ENCODE results near the gene WDFY1. TPM values are rescaled to one million over a fixed set of nuclear protein-coding genes. Genes with fewer than 3 reads are reported as not detected.
"Not testable (repeated sequence)": the region's sequence is repeated elsewhere in the genome, so short reads cannot be mapped to it uniquely, and the experiment has no call there.

The WDFY1 gene
- total RNA-seq, 1 donor from 2014 or later: 50.1 TPM

DNA sequence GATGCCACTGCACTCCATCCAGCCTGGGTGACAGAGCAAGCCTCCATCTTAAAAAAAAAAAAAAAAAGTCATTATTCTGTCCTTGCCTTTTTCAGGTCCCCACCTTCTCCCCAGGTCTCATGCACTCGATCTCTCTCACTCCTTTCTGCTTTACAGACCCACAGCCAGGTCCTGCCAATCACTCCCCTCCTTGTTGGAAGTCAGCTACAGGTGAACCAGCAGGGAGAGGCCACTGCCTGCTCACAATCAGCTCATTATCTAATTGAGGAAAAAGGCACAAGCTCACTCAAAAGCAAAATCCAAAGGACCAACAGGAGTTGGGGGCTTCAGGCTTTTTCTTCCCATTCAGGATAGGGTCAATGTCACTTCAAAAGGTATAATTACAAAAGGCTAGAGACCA is 2.0 kb downstream of the WDFY1 start:
- DNase-seq: no peak
- Histone ChIP-seq H3K4me3 (peak overlapping the region; percentile 81), H3K36me3 (no peaks in the 10 kb centered on the region), H3K27ac (no peak overlapping the region), H3K4me1 (peaks cover 34% of the 10 kb centered on the region), H3K9me3 (no peaks in the 10 kb centered on the region), H3K27me3 (no peaks in the 10 kb centered on the region)
- TF ChIP-seq, protein P1, sequence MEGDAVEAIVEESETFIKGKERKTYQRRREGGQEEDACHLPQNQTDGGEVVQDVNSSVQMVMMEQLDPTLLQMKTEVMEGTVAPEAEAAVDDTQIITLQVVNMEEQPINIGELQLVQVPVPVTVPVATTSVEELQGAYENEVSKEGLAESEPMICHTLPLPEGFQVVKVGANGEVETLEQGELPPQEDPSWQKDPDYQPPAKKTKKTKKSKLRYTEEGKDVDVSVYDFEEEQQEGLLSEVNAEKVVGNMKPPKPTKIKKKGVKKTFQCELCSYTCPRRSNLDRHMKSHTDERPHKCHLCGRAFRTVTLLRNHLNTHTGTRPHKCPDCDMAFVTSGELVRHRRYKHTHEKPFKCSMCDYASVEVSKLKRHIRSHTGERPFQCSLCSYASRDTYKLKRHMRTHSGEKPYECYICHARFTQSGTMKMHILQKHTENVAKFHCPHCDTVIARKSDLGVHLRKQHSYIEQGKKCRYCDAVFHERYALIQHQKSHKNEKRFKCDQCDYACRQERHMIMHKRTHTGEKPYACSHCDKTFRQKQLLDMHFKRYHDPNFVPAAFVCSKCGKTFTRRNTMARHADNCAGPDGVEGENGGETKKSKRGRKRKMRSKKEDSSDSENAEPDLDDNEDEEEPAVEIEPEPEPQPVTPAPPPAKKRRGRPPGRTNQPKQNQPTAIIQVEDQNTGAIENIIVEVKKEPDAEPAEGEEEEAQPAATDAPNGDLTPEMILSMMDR (IDR thresholded peaks at IDR 0.05): no peak
- intact Hi-C loops (cut with DNase I): no loop called here
- no peak for ATAC-seq

DNA sequence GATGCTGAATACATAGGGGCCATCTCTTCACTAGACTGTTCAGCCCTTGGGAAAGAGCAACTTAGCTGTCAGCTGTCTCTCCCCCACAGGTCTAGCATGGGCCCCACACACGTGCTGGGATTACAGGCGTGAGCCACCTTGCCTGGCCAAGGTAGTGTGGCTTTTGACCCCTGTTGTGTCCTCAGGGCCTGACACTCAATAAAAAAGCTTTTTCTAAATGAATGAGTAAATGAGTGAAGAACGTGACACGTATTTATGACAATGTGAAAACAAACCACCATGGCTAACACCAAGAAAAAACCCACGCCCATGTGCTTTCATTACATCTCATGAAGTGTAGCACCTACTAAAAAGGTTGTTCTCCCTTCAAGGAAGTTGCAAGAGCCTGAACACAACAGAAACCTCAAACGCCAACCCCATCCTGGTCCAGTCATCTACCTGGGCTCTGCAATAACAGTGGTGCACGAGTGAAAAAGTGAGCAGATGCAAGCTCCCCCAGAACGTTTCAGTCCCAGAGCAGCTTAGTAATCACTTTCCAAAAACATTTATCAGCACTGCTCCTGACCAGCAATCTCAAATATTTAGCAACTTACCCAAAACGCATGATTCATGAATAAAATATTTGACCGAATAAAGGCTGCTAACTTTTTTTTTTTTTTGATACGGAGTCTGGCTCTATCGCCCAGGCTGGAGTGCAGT is 3.4 kb downstream of the WDFY1 start:
- peaks cover 46% of the 10 kb centered on the region for H3K4me1 ChIP-seq

DNA sequence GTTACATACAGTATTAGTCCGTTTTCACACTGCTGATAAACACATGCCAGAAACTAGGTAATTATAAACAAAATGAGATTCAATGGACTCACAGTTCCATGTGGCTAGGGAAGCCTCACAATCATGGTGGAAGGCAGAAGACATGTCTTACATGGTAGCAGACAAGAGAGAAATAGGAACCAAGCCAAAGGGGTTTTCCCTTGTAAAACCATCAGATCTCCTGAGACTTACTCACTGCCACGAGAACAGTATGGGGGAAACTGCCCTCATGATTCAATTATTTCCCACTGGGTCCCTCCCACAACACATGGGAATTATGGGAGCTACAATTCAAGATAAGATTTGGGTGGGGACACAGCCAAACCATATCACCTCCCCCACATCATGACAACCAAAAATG is 5.7 kb downstream of the WDFY1 start:
- H3K27ac ChIP-seq; ATAC-seq; DNase-seq; H3K9me3 ChIP-seq; H3K36me3 ChIP-seq; intact Hi-C loops (cut with DNase I); H3K4me3 ChIP-seq; H3K27me3 ChIP-seq: not testable (repeated sequence)
- peaks cover 57% of the 10 kb centered on the region for H3K4me1 ChIP-seq

More for the DNA sequence above, 3.4 kb downstream of the WDFY1 start:
- TF ChIP-seq, protein P1 (IDR thresholded peaks at IDR 0.05): no peak
- Histone ChIP-seq H3K36me3 (no peaks in the 10 kb centered on the region), H3K9me3 (no peaks in the 10 kb centered on the region), H3K27ac (no peak overlapping the region), H3K27me3 (no peaks in the 10 kb centered on the region), H3K4me3 (no peak overlapping the region)
- intact Hi-C loops (cut with DNase I): no loop called here
- ATAC-seq (no peak), DNase-seq (no peak)

DNA sequence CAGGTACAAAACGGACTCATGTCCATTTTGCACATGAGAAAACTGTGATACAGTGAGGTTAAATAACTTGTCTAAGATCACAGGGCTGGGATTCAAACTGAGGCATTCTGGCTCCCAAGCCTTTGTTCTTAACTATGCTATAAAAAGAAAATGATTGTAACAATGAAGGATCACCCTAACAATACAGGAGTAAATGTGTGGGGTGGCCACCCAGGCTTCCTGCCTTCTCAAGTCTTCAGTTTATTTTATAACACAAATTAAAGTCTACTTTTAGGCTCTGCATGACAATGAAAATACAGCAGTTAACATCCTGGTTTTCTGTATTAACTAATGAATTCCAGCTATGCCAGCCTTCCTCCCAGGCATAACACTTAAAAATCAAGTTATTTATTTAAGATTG is 7.6 kb downstream of the WDFY1 start:
- Histone ChIP-seq H3K4me1 (peaks cover 53% of the 10 kb centered on the region), H3K27ac (no peak overlapping the region), H3K36me3 (no peaks in the 10 kb centered on the region), H3K27me3 (no peaks in the 10 kb centered on the region), H3K9me3 (no peaks in the 10 kb centered on the region), H3K4me3 (no peak overlapping the region)
- intact Hi-C loops (cut with DNase I): no loop called here
- DNase-seq (no peak), ATAC-seq (no peak)
- TF ChIP-seq, protein P1 (IDR thresholded peaks at IDR 0.05): no peak

DNA sequence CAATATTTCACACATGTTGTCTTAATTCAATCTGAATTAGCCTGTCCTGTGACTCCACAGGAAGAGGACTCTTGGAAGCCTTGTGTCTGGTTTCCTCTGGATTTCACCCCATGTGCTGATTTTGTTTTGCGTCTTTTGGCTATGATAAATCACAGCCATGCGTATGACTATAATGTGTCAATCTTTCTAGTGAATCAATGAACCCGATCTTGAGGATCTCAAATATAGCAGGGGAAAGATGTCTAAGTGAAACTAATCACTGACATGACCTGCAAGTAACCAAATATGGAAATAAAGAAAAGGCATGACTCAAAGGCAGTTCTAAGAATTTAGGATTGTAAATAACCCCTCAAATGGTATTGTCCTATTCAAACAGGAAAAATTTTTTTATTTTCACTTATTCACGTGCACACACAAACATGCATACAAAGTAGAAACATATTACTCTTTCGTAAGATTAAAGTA is 8.2 kb downstream of the WDFY1 start:
- Histone ChIP-seq H3K27me3 (no peaks in the 10 kb centered on the region), H3K4me3 (no peak overlapping the region), H3K9me3 (no peaks in the 10 kb centered on the region), H3K36me3 (no peaks in the 10 kb centered on the region), H3K4me1 (peaks cover 49% of the 10 kb centered on the region), H3K27ac (no peak overlapping the region)
- TF ChIP-seq, protein P1 (IDR thresholded peaks at IDR 0.05): no peak
- DNase-seq (no peak), ATAC-seq (no peak)
- intact Hi-C loops (cut with DNase I): no loop called here

DNA sequence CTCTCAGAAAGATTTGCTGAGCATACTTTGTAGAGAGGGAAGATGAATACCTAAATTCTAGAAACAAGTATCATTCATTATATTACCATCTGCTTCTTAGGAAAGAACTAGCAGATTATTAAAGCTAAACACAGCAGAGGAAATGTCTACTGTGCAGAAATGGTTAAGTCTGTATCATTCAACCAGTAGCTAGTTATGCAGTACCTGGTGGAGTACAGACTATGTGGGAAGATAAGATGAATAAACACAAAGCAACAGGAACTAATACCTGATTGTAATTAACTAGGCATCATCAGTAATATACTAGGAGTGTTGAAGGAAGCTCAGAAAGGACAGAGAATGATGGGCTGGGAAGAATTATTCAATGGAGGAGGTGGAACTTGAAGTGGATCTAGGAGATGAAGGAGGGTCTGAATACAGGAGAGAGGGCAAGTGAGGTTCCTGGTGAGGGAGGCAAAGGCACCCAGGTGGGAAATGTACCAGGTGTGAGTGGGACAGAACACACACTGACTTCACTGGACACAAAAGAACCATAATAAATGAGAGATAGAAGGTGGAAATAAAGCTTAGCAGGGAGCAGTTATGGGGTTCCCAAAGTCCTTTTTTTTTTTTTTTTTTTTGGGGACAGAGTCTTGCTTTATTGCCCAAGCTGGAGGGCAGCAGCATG is 9.5 kb downstream of the WDFY1 start:
- intact Hi-C loops (cut with DNase I): no loop called here
- DNase-seq (no peak), ATAC-seq (no peak)
- Histone ChIP-seq H3K36me3 (no peaks in the 10 kb centered on the region), H3K4me1 (peaks cover 55% of the 10 kb centered on the region), H3K27ac (no peak overlapping the region), H3K27me3 (no peaks in the 10 kb centered on the region), H3K9me3 (no peaks in the 10 kb centered on the region), H3K4me3 (no peak overlapping the region)
- TF ChIP-seq, protein P1 (IDR thresholded peaks at IDR 0.05): no peak
